ENCODE data around the gene XKR3.
"Not testable (repeated sequence)": the region's sequence is repeated elsewhere in the genome, so short reads cannot be mapped to it uniquely, and the experiment has no call there.

XKR3 gene

DNA sequence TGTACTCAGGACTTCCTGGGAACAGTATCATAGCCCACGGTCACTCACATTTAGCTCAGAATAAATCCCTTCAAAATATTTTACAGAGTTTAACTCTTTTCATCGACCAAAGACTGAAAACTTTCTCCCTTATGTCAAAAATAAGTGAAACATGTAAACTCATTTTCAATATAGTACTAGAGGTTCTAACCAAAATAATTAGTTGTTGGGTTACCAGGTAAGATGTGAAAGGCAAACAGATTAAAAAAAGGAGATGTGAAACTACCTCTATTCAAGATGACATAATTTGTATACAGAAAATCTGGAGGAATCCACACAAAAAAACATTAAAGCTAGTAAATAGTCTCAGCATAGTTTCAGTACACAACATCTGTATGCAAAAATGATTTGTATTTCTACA lies 20.3 kb downstream of the XKR3 start:
- no peak for DNase-seq

DNA sequence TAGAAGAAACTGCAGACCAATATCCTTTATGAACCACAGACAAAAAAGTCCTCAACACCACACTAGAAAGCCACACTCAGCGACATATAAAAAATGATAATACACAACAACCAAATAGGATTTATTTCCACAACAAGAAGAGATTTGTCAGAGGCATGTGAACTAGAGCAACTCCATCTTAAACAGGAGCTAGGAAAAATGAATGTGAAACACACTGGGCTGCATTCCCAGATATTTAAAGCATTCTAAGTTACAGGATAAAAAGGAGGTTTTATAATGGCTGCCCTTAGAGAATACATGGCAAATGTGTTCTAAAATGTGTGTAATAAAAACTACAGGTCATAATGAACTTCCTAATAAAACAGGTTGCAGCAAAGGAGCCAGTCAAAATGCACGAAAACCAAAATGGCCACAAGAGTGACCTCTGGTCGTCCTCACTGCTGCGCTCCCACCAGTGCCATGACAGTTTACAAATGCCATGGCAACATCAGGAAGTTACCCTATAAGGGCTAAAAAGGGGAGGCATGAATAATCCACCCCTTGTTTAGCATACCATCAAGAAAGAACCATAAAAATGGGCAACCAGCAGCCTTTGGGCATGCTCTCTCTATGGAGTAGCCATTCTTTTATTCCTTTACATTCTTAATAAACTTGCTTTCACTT lies 21.8 kb downstream of the XKR3 start:
- no peak for DNase-seq

DNA sequence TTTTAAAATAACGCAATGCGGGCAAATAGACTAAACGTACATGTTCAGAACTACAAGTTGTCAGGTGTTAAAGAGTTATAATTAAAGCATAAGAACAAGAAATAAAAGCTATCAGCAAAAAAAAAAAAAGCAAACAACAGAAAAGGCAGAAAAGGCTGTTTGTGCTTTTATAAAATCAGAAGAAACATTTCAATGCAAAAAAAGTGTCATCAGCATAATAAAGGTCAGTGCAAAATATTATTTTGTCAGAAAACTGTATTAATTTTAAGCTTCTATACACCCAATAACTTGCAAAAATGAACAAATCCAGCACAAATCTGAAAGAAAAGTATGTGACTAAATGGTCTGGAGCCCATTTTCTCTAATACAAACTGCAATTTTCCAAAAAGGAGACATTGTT lies 23.6 kb downstream of the XKR3 start:
- DNase-seq = no peak

GRCh38 chr22:16801088-16801487 lies 24.1 kb downstream of the XKR3 start:
- DNase-seq = no peak

DNA sequence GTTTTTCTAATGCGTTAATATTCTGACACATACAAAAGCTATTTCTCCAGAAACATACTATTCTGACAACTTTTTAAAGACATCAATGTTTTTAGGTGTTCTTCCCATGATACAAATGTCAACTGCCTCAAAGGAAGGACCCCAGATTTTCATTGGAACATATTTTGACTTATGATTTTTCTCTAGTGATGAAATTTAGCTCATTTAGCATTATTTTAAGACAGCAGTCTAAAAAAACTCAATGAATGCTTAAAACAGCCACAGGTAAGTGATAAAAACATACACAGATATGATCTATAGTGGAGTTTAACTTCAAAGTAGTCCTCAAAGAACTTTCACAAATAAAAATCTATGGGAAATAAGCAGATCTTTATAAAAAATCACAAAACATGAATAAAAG lies 24.9 kb downstream of the XKR3 start:
- DNase-seq = no peak

DNA sequence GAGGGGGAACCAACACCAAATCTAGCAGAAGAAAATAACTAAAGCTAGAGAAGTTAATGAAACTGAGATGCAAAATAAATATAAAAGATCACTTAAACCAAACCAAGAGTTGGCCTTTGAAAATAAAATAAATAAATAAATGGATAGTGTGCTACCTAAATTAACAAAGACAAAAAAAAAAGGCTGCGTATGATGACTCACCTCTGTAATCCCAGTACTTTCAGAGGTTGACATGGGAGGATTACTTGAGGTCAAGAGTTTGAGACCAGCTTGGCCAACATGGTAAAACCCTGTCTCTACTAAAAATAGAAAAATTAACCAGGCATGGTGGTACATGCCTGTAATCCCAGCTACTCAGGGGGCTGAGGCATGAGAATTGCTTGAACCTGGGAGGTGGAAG lies 29.7 kb downstream of the XKR3 start:
- not testable (repeated sequence) for DNase-seq

DNA sequence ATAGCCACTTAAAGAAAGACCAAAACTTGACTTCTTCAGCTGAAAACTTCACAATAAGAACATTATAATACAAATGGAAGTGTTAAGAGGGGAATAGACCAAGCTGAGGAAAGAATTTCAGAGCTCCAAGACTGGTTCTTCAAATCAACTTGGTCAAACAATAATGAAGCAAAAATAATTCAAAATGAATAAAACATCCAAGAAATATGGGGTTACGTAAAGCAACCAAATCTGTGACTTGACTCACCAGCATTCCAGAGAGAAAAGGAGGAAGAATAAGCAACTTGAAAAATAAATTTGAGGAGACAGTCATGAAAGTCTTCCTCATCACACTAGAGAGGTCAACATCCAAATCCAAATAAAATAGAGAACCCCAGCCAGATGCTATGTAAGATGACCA lies 31.4 kb downstream of the XKR3 start:
- DNase-seq = no peak

DNA sequence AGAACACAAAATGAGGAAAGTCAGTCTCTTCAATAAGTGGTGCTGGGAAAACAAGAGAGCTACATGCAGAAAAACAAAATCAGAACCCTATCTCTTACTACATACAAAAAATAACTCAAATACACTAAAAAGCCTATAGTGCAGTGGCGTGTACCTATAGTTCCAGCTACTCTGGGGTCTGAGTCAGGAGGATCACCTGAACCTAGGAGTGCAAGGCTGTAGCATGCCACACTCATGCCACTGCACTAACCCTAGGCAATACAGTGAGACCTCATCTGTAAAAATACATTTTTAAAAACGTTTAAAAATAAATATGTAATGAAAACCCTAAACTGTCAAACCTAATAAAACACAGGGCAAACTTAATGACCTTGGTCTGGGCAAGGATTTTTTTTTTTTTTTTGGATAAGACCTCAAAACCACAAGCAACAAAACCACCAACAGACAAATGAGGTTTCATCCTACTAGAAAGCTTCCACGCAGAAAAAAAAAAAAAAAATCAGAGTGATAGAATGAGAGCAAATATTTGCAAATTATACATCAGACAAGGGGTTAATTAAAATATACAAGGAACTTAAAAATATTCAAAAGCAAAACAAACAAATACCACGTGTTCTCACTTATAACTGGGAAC lies 35.2 kb downstream of the XKR3 start:
- DNase-seq = no peak

- DNase-seq = no peak
Measured at GRCh38 chr22:16783930-16784354, 41.3 kb downstream of the XKR3 start.

- DNase-seq = no peak
Measured at GRCh38 chr22:16783453-16783852, 41.8 kb downstream of the XKR3 start.

DNA sequence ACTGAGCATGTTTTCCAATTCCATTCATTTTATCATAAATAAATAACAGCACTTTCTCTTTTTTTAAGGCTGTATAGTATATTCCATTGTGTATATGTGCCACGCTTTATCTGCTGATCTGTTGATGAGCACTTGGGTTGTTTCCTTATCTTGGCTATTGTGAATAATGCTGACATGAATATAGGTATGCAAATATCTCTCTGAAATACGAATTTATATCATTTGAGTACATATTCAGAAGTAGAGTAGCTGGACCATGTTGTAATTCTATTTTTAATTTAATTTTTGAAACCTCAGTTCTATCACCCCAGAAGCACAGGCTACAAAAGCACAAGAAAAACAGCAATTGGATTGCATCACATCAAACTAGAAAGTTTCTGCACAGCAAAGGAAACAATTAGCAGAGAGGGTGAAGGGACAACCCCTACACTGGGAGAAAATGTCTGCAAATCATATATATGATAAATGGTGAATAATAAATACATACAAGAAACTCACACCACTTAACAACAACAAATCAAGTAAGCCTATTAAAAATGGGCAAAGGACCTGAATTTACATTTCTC lies 43.4 kb downstream of the XKR3 start:
- DNase-seq = no peak

DNA sequence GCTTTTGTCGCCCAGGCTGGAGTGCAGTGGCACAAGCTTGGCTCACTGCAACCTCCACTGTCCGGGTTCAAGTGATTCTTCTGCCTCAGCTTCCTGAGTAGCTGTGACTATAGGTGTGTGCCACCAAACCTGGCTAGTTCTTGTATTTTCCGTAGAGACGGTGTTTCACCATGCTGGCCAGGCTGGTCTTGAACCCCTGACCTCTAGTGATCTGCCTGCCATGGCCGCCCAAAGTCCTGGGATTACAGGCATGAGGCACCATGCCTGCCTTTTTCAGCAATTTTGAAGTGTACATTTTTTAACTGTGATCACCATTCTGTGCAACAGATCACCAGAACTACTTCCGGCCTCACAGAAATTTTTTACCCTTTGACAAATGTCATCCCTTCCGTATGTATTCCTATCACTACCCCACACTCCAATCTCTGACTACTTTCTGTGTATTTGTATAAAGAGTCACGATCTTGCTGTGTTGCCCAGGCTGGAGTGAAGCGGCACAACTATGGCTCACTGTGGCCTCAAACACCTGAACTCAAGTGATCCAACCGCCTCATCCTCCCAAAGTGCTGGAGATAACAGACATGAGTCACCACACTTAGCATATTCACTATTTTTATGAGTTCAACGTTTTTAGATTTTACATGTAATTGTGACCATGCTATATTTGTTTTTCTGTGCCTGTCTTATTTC lies 44.0 kb downstream of the XKR3 start:
- no peak for DNase-seq

DNA sequence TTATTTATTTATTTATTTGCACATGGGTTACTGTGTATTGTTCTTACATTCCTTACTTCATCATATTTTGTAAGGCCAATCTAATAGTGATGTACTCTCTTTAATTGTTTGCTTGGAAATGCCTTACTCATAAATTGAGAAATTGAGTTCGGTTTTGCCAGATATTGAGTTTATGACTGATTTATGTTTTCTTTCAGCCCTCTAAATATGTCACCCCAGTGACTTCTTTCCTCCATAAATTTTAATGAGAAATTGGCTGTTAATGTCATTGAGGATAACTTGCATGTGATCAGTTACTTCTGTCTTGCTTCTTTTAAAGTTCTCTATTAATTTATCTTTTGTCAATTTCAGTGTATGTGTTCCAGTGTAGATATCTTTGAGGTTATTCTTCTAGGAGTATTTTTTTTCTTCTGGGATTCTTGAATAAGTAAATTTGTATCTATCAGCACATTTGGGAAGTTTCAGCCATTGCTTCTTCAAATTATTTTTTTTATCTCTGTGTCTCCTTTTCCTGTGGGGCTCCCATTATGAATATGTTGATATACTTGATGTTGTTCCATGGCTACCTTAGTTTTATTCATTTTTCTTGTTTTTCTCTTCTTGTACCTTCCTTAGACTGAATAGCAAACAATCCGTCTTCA lies 47.8 kb downstream of the XKR3 start:
- no peak for DNase-seq

- DNase-seq = no peak
Measured at GRCh38 chr22:16776080-16776479, 49.1 kb downstream of the XKR3 start.

DNA sequence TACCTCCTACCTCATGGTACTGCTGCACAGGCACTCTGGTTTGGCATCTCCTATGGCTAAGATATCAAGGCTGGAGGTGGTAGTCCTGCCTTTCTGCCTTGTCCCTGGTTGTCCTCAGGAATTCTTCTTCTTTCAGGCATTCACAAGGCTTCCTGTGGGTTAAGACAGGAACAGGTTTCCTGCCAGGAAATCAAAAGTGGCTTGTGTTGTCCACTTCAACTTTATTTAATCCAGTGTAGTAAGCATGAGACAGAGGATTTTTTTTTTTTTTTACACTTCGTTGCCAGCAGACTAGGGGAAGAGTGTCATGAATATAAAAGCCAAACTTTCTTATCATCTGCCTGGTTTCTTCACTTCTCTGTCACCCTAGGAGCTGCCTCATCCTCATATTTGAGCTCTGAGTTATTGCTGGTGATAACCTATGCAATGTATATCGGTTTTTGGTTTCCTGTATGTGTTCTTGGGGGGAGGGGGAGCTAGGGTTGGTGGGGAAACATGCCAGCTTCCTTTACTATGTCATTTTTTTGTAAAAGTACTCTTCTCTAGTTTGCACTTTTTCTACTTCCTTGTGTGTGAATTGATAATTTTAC lies 50.2 kb downstream of the XKR3 start:
- no peak for DNase-seq

- DNase-seq = not testable (repeated sequence)
Measured at GRCh38 chr22:16771569-16771968, 53.6 kb downstream of the XKR3 start.

DNA sequence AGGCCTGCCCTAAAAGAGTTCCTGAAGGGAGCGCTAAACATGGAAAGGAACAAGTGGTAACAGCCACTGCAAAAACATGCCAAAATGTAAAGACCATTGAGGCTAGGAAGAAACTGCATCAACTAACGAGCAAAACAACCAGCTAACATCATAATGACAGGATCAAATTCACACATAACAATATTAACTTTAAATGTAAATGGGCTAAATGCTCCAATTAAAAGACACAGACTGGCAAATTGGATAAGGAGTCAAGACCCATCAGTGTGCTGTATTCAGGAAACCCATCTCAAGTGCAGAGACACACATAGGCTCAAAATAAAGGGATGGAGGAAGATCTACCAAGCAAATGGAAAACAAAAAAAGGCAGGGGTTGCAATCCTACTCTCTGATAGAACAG lies 57.3 kb downstream of the XKR3 start:
- DNase-seq = not testable (repeated sequence)

DNA sequence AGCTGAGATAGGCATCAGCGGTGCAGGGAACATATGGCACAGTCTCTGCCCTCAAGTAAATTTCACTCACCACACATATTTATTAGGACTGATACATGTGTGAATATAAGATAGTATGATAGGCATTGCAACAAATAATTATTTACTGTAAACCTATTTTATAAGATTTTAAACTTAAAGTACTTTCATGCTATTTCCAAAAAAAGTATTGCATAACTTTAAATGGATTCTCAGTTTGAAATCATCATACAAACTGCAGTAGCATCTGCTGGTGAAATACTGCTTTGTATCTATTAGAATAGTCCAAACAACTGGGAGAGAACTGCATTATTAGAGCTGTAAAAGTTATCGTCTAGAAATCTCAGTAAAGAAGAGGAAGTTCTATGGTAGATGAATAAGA lies 63.0 kb downstream of the XKR3 start:
- DNase-seq = not testable (repeated sequence)

DNA sequence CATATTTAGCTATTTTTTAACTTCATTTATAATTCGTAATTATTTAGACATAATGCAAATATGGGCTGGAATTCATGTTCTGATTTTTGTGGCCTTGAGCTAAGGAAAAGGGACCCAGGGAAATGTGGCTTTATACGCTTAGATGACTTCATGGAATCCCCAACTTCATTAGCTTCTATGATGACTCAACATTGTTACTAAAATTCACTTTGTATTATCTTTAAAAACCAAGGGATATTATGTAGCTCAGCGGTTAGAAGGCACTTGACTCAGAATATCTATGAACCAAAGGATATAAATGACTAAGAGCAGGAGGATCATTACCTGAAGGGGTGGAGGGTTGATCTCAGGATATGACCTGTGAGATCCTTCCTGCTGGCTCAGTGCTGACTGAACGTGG lies 64.8 kb downstream of the XKR3 start:
- not testable (repeated sequence) for DNase-seq

DNA sequence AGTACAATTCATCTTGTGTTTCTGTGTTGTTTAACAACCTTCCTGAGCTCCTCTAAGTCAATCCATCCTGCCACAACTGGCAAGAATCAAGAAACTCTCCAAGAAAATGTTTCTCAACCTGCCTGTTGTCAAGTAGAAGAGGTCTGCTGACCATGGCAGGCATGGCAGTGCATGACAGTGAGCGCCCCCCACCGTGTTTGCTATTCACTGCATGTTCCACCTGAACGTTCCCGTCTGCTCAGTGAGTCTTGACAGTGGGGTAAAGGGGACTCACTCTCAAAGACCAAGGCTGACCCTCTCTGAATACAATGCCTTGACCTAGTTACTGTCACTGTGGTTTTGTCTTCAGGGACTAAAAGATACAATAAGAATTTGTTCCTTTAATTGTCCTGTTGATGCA lies 75.9 kb downstream of the XKR3 start:
- DNase-seq = not testable (repeated sequence)

- DNase-seq = not testable (repeated sequence)
Measured at GRCh38 chr22:16748160-16748929, 76.9 kb downstream of the XKR3 start.

All from activated naive CD4-positive, alpha-beta T cell (primary cell).